ENCODE data around the gene PRDM15.

- TF ChIP-seq EGR1 (IDR thresholded peaks at IDR 0.05; ENCODE audit: low read depth) (no peak), CTCF (IDR thresholded peaks at IDR 0.05 in 2 of 3, conservative IDR thresholded peaks at IDR 0.05 in 1 of 3; ENCODE audit: borderline replicate concordance in 1 of 3, insufficient read depth in 1 of 3, low read depth in 2 of 3, low read length in 2 of 3) (no peak), POLR2A (IDR thresholded peaks at IDR 0.05; ENCODE audit: borderline replicate concordance, extremely low read depth, insufficient read depth, insufficient read length) (no peak)
Observed at GRCh38 chr21:41926807-41927171, 47.6 kb upstream of the PRDM15 start.
